ENCODE measurements around the gene DCAF8. TPM values are rescaled to one million over a fixed set of nuclear protein-coding genes. Genes with fewer than 3 reads are reported as not detected.
A peak's percentile ranks its signal among the peaks of the same experiment; 100 is the strongest.

The DCAF8 gene
- total and polyA plus RNA-seq, 2 donors (not counting 3 experiments of a cell fraction or from before 2014, with no cell fraction given) = 85.5 to 106 TPM

- Histone ChIP-seq H3K9ac (replicated peaks; ENCODE audit: extremely low read depth, insufficient read depth, low read length) (no peak overlapping the region), H3K27ac (ENCODE audit: insufficient read depth, low read depth, low read length) (peak overlapping the region; percentile 16), H4K20me1 (replicated peaks; ENCODE audit: control insufficient read depth, extremely low read depth, insufficient read depth, low read length) (no peaks in the 10 kb centered on the region), H3K36me3 (ENCODE audit: control insufficient read depth in 2 of 2, extremely low read depth in 1 of 2, insufficient read depth in 2 of 2, low read length in 2 of 2) (peaks cover 43 to 53% of the 10 kb centered on the region in 2 experiments), H3K4me3 (replicated peaks in 1 of 3; ENCODE audit: insufficient read depth in 1 of 3, low read depth in 1 of 3, low read length in 3 of 3) (no peak overlapping the region), H2AFZ (ENCODE audit: low read depth, low read length) (no peak overlapping the region), H3K79me2 (ENCODE audit: control insufficient read depth, insufficient read depth, low read length) (no peaks in the 10 kb centered on the region), H3K9me3 (replicated peaks; ENCODE audit: control insufficient read depth, insufficient read depth, low read length) (no peaks in the 10 kb centered on the region), H3K4me2 (ENCODE audit: insufficient read depth, low read length) (no peak overlapping the region), H3K27me3 (ENCODE audit: control insufficient read depth in 2 of 2, insufficient read depth in 2 of 2, low read length in 2 of 2) (no peaks in the 10 kb centered on the region), H3K4me1 (ENCODE audit: control insufficient read depth, extremely low read depth, insufficient read depth, low read length) (peaks cover 12% of the 10 kb centered on the region), H3K9me1 (replicated peaks; ENCODE audit: control insufficient read depth, extremely low read depth, insufficient read depth, low read length) (no peaks in the 10 kb centered on the region)
- CTCF ChIA-PET = interaction anchor here (0.7 to 6.0 kb wide), 29 partner anchors 10 to 362 kb away, joined by 3 to 511 read pairs (median 11); partner anchors contain the start of genes CASQ1, DCAF8, IGSF8 and PEX19
- DNase-seq (ENCODE audit: low read depth, low spot score) = peak; percentile 73
- no TSS peak for BruUV-seq (replicated peaks)
- POLR2A ChIA-PET = interaction anchor here (0.5 to 1.2 kb wide), 3 partner anchors 11 to 1087 kb away, joined by 3 to 5 read pairs (median 4); no protein-coding TSS in a partner anchor
- FAIRE-seq = peak; percentile 8
- intact Hi-C loops (cut with micrococcal nuclease) (loop anchor here (1.0 kb wide), 2 partner anchors 26 to 118 kb away; no protein-coding TSS in a partner anchor), dilution Hi-C loops (cut with MboI; ENCODE audit: extremely low pct_ligation_motif_present, low sequenced_read_pairs) (no loop called here)
- TF ChIP-seq MYC (IDR thresholded peaks at IDR 0.05; ENCODE audit: low read depth, low read length) (no peak), GATA2 (IDR thresholded peaks at IDR 0.05; ENCODE audit: insufficient read depth, insufficient read length, low read depth, low read length) (no peak), FOS (IDR thresholded peaks at IDR 0.05; ENCODE audit: borderline replicate concordance, insufficient read depth, low read length) (no peak), POLR2AphosphoS5 (IDR thresholded peaks at IDR 0.05; ENCODE audit: insufficient read depth, low read depth, low read length) (no peak), MAX (IDR thresholded peaks at IDR 0.05; ENCODE audit: insufficient read depth, insufficient read length) (no peak)
- TF ChIP-seq, protein P1, sequence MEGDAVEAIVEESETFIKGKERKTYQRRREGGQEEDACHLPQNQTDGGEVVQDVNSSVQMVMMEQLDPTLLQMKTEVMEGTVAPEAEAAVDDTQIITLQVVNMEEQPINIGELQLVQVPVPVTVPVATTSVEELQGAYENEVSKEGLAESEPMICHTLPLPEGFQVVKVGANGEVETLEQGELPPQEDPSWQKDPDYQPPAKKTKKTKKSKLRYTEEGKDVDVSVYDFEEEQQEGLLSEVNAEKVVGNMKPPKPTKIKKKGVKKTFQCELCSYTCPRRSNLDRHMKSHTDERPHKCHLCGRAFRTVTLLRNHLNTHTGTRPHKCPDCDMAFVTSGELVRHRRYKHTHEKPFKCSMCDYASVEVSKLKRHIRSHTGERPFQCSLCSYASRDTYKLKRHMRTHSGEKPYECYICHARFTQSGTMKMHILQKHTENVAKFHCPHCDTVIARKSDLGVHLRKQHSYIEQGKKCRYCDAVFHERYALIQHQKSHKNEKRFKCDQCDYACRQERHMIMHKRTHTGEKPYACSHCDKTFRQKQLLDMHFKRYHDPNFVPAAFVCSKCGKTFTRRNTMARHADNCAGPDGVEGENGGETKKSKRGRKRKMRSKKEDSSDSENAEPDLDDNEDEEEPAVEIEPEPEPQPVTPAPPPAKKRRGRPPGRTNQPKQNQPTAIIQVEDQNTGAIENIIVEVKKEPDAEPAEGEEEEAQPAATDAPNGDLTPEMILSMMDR (IDR thresholded peaks at IDR 0.05; ENCODE audit: extremely low read depth in 1 of 2, insufficient read depth in 1 of 2, low read depth in 1 of 2, low read length in 2 of 2) = peak; percentile 52 to 70
These were observed 43.1 kb downstream of the DCAF8 start for GRCh38 chr1:160219062-160219929.

Data from endothelial cell of umbilical vein (primary cell).